ENCODE measurements around the gene KRTAP10-12.
"Not testable (repeated sequence)": the region's sequence is repeated elsewhere in the genome, so short reads cannot be mapped to it uniquely, and the experiment has no call there.

Gene KRTAP10-12

GRCh38 chr21:44697172-44697810 is at the start of gene KRTAP10-12:
Gene KRTAP10-12 (plus strand): TSS chr21:44697172. CDS start chr21:44697202, 30 bp downstream.
- not testable (repeated sequence) for H3K4me3 ChIP-seq (ENCODE audit: low read depth in 1 of 5, low read length in 5 of 5); H3K9ac ChIP-seq (ENCODE audit: low read length in 5 of 5); H3K27ac ChIP-seq (ENCODE audit: low read depth, low read length); H3K36me3 ChIP-seq (ENCODE audit: control insufficient read depth in 5 of 5, insufficient read depth in 5 of 5, low read length in 5 of 5); H3K4me1 ChIP-seq (ENCODE audit: control insufficient read depth in 5 of 5, insufficient read depth in 5 of 5, low read length in 5 of 5)
- Histone ChIP-seq H3K27me3 (ENCODE audit: control insufficient read depth in 5 of 5, insufficient read depth in 4 of 5, low read length in 5 of 5) (peaks cover 33 to 64% (median 50%) of the 10 kb centered on the region in 5 donors), H3K9me3 (ENCODE audit: control insufficient read depth in 5 of 5, low read length in 5 of 5) (peaks cover 0 to 14% (median 5%) of the 10 kb centered on the region in 5 donors)

- no peak overlapping the region for H3K27ac ChIP-seq (ENCODE audit: low read depth, low read length)
- H3K4me3 ChIP-seq (ENCODE audit: low read depth in 1 of 5, low read length in 5 of 5) = no peak overlapping the region
- H3K27me3 ChIP-seq (ENCODE audit: control insufficient read depth in 5 of 5, insufficient read depth in 4 of 5, low read length in 5 of 5) = peaks cover 3 to 29% (median 16%) of the 10 kb centered on the region in 5 donors
- H3K36me3 ChIP-seq (ENCODE audit: control insufficient read depth in 5 of 5, insufficient read depth in 5 of 5, low read length in 5 of 5) = no peaks in the 10 kb centered on the region
- no peak overlapping the region for H3K9ac ChIP-seq (ENCODE audit: low read length in 5 of 5)
- H3K9me3 ChIP-seq (ENCODE audit: control insufficient read depth in 5 of 5, low read length in 5 of 5) = peaks cover 4 to 23% (median 11%) of the 10 kb centered on the region in 5 donors
- H3K4me1 ChIP-seq (ENCODE audit: control insufficient read depth in 5 of 5, insufficient read depth in 5 of 5, low read length in 5 of 5) = no peaks in the 10 kb centered on the region
Measured at GRCh38 chr21:44647222-44647552, 49.8 kb upstream of the KRTAP10-12 start.

GRCh38 chr21:44648557-44649311 is 48.2 kb upstream of the KRTAP10-12 start:
- no peak overlapping the region for H3K4me3 ChIP-seq (ENCODE audit: low read depth in 1 of 5, low read length in 5 of 5)
- H3K36me3 ChIP-seq (ENCODE audit: control insufficient read depth in 5 of 5, insufficient read depth in 5 of 5, low read length in 5 of 5) = no peaks in the 10 kb centered on the region
- peaks cover 3 to 29% (median 16%) of the 10 kb centered on the region in 5 donors for H3K27me3 ChIP-seq (ENCODE audit: control insufficient read depth in 5 of 5, insufficient read depth in 4 of 5, low read length in 5 of 5)
- H3K27ac ChIP-seq (ENCODE audit: low read depth, low read length) = no peak overlapping the region
- peaks cover 4 to 18% (median 10%) of the 10 kb centered on the region in 5 donors for H3K9me3 ChIP-seq (ENCODE audit: control insufficient read depth in 5 of 5, low read length in 5 of 5)
- H3K4me1 ChIP-seq (ENCODE audit: control insufficient read depth in 5 of 5, insufficient read depth in 5 of 5, low read length in 5 of 5) = no peaks in the 10 kb centered on the region
- H3K9ac ChIP-seq (ENCODE audit: low read length in 5 of 5) = no peak overlapping the region

DNA sequence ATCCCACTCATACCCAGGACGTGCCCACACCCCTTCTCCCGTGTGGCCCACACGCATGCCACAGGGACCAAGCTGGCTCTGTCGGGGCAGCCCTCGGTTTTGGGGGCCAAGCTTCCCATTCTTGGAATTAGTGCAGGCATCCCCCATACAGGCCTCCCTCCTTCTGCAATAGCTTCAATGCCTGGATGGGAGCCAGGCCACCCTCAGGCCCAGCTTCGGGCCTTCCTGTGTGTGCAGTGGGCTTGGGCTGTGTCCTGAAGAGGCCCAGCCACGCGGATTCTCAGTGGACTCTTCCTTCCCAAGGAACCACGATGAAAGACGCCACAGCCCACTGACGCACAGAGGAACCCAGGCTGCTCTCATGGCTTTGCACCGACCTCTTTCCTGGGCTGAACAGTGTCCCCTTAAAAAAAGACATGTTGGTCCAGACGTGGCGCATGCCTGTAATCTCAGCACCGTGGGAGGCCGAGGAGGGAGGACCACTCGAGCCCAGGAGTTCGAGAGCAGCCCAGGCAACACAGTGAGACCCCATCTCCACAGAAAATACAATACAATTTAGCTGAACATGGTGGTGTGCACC is 47.4 kb upstream of the KRTAP10-12 start:
- Histone ChIP-seq H3K4me1 (ENCODE audit: control insufficient read depth in 5 of 5, insufficient read depth in 5 of 5, low read length in 5 of 5) (no peaks in the 10 kb centered on the region), H3K27me3 (ENCODE audit: control insufficient read depth in 5 of 5, insufficient read depth in 4 of 5, low read length in 5 of 5) (peaks cover 3 to 32% (median 23%) of the 10 kb centered on the region in 5 donors), H3K27ac (ENCODE audit: low read depth, low read length) (no peak overlapping the region), H3K4me3 (ENCODE audit: low read depth in 1 of 5, low read length in 5 of 5) (no peak overlapping the region), H3K9me3 (ENCODE audit: control insufficient read depth in 5 of 5, low read length in 5 of 5) (peaks cover 0 to 10% (median 4%) of the 10 kb centered on the region in 5 donors), H3K9ac (ENCODE audit: low read length in 5 of 5) (no peak overlapping the region), H3K36me3 (ENCODE audit: control insufficient read depth in 5 of 5, insufficient read depth in 5 of 5, low read length in 5 of 5) (no peaks in the 10 kb centered on the region)

DNA sequence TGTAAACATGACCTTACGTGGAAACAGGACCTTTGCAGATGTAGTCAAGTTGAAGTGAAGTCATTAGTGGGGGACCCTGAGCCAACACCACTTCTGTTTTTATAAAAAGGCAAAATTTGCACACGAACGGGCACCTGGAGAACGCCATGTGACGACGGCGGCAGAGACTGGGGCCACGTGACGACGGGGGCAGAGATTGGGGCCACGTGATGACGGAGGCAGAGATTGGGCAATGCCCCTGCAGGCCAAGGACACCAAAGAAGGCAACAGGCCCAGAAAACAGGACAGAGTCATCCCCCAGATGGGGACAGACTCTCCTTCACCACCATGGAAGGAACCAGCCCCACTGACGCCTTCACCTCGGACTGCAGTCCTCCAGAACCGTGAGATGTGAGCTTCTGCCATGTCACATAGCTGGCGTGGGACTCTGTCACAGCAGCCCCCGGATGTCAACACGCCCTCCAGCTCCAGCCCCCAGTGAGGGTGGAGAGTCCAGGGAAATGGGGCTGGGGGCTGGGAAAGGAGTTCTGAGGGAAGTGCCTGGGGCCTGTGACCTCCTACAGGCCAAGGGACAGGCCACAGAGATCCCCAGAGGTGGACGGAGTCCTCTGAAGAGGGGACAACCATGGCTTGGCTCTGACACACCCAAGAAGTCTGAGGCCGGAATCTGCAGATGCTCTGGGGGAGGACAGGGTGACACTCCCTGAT is 46.6 kb upstream of the KRTAP10-12 start:
- Histone ChIP-seq H3K36me3 (ENCODE audit: control insufficient read depth in 5 of 5, insufficient read depth in 5 of 5, low read length in 5 of 5) (no peaks in the 10 kb centered on the region), H3K9me3 (ENCODE audit: control insufficient read depth in 5 of 5, low read length in 5 of 5) (peaks cover 0 to 3% (median under 1%) of the 10 kb centered on the region in 5 donors), H3K27ac (ENCODE audit: low read depth, low read length) (no peak overlapping the region), H3K4me1 (ENCODE audit: control insufficient read depth in 5 of 5, insufficient read depth in 5 of 5, low read length in 5 of 5) (no peaks in the 10 kb centered on the region), H3K9ac (ENCODE audit: low read length in 5 of 5) (no peak overlapping the region), H3K4me3 (ENCODE audit: low read depth in 1 of 5, low read length in 5 of 5) (no peak overlapping the region), H3K27me3 (ENCODE audit: control insufficient read depth in 5 of 5, insufficient read depth in 4 of 5, low read length in 5 of 5) (peaks cover 3 to 34% (median 23%) of the 10 kb centered on the region in 5 donors)

GRCh38 chr21:44650973-44651675 is 45.8 kb upstream of the KRTAP10-12 start:
- Histone ChIP-seq H3K36me3 (ENCODE audit: control insufficient read depth in 5 of 5, insufficient read depth in 5 of 5, low read length in 5 of 5) (no peaks in the 10 kb centered on the region), H3K4me1 (ENCODE audit: control insufficient read depth in 5 of 5, insufficient read depth in 5 of 5, low read length in 5 of 5) (no peaks in the 10 kb centered on the region), H3K27me3 (ENCODE audit: control insufficient read depth in 5 of 5, insufficient read depth in 4 of 5, low read length in 5 of 5) (peaks cover 3 to 34% (median 23%) of the 10 kb centered on the region in 5 donors), H3K27ac (ENCODE audit: low read depth, low read length) (no peak overlapping the region), H3K9ac (ENCODE audit: low read length in 5 of 5) (no peak overlapping the region), H3K9me3 (ENCODE audit: control insufficient read depth in 5 of 5, low read length in 5 of 5) (peaks cover 0 to 6% (median 5%) of the 10 kb centered on the region in 5 donors), H3K4me3 (ENCODE audit: low read depth in 1 of 5, low read length in 5 of 5) (no peak overlapping the region)

- H3K9me3 ChIP-seq (ENCODE audit: control insufficient read depth in 5 of 5, low read length in 5 of 5) = peaks cover 0 to 12% (median 11%) of the 10 kb centered on the region in 5 donors
- no peak overlapping the region for H3K9ac ChIP-seq (ENCODE audit: low read length in 5 of 5)
- peaks cover 0 to 11% (median under 1%) of the 10 kb centered on the region in 5 donors for H3K4me1 ChIP-seq (ENCODE audit: control insufficient read depth in 5 of 5, insufficient read depth in 5 of 5, low read length in 5 of 5)
- H3K27ac ChIP-seq (ENCODE audit: low read depth, low read length) = no peak overlapping the region
- no peaks in the 10 kb centered on the region for H3K36me3 ChIP-seq (ENCODE audit: control insufficient read depth in 5 of 5, insufficient read depth in 5 of 5, low read length in 5 of 5)
- H3K4me3 ChIP-seq (ENCODE audit: low read depth in 1 of 5, low read length in 5 of 5) = no peak overlapping the region
- peaks cover 0 to 25% (median 16%) of the 10 kb centered on the region in 5 donors for H3K27me3 ChIP-seq (ENCODE audit: control insufficient read depth in 5 of 5, insufficient read depth in 4 of 5, low read length in 5 of 5)
Measured at GRCh38 chr21:44653123-44653522, 43.8 kb upstream of the KRTAP10-12 start.

DNA sequence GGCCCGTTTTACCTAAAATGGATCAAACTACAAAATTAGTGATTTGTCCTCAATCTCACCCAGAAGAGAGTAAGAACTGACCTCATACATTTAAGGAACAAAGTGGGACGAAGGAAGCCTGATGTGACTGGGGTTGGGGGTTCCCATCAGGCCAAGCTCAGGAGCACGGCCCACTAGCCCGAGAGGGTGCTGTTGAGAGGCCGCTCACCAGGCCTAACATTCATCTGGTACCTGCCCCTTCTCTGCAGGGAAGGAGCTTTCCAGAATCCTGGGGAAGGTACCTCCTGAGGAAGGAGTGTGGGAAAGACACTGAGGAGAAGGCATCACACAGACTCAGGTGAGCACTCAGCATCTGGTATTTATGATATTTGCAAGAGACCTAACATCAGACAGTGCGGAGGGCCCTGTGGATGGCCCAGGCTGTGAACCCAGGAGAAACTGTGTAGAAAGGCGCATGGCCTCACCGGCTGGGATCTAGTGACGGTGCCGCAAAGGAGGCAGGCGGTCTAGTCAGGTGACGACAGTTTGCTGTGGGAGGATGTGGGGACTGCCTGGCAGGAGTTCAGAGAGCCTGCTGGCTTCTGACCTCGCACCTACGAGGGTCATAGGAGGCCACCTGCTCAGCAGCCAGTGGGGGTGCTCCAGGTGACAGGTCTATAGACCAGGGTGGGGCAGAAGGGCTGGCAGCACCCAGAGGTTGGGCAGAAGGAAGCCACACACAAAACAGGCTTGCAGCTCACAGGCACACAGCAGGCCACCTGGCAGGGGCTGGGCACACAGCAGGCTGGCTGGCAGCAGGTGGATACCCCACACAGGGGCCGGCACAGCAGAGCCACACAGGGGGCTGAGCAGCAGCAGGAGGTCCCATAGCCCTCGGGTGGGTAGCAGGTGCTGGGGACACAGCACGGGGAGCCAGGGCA is 43.1 kb upstream of the KRTAP10-12 start:
- Histone ChIP-seq H3K9me3 (ENCODE audit: control insufficient read depth in 5 of 5, low read length in 5 of 5) (peaks cover 0 to 12% (median 11%) of the 10 kb centered on the region in 5 donors), H3K4me1 (ENCODE audit: control insufficient read depth in 5 of 5, insufficient read depth in 5 of 5, low read length in 5 of 5) (peaks cover 0 to 19% (median 5%) of the 10 kb centered on the region in 5 donors), H3K36me3 (ENCODE audit: control insufficient read depth in 5 of 5, insufficient read depth in 5 of 5, low read length in 5 of 5) (no peaks in the 10 kb centered on the region), H3K9ac (ENCODE audit: low read length in 5 of 5) (no peak overlapping the region), H3K4me3 (ENCODE audit: low read depth in 1 of 5, low read length in 5 of 5) (no peak overlapping the region), H3K27me3 (ENCODE audit: control insufficient read depth in 5 of 5, insufficient read depth in 4 of 5, low read length in 5 of 5) (peaks cover under 1 to 25% (median 18%) of the 10 kb centered on the region in 5 donors), H3K27ac (ENCODE audit: low read depth, low read length) (no peak overlapping the region)

Data from subcutaneous abdominal adipose tissue (tissue), 5 donors.